ENCODE data around the gene PGAM5. TPM values are rescaled to one million over a fixed set of nuclear protein-coding genes. Genes with fewer than 3 reads are reported as not detected.

Gene PGAM5
- polyA plus RNA-seq, 3 donors: 7.0 to 10.3 (median 9.6) TPM

GRCh38 chr12:132661972-132662371, 48.7 kb upstream of the PGAM5 start:
- Histone ChIP-seq H3K27ac (ENCODE audit: low read depth in 1 of 2, low read length in 2 of 2) (no peak overlapping the region), H3K4me1 (ENCODE audit: control insufficient read depth in 1 of 2, insufficient read depth in 2 of 2, low read length in 2 of 2) (peaks cover 8 to 12% of the 10 kb centered on the region in 2 donors)
- no peaks in the 10 kb centered on the region for H3K27me3 Mint-ChIP-seq (ENCODE audit: low read depth in 3 of 3)

GRCh38 chr12:132662901-132663755, 47.5 kb upstream of the PGAM5 start:
- no peak for DNase-seq
- intact Hi-C loops (cut with micrococcal nuclease): no loop called here
- no peak for TF ChIP-seq CTCF (IDR thresholded peaks at IDR 0.05)
- Mint-ChIP-seq H3K4me1 (peaks cover 18% of the 10 kb centered on the region), H3K4me3 (no peak overlapping the region), H3K27ac (peak overlapping the region in 3 of 7 donors; percentile 12 to 74 (median 38)), H3K9me3 (no peaks in the 10 kb centered on the region), H3K36me3 (peaks cover 86 to 95% of the 10 kb centered on the region in 2 donors), H3K27me3 (ENCODE audit: low read depth in 3 of 3) (no peaks in the 10 kb centered on the region)
- WGBS (ENCODE audit: insufficient coverage): 51% methylated on average over 20 of the region's 29 CpGs
- no peak overlapping the region for H3K27ac ChIP-seq (ENCODE audit: low read depth in 1 of 2, low read length in 2 of 2)
- H3K36me3 ChIP-seq (replicated peaks in 1 of 2; ENCODE audit: control insufficient read depth in 1 of 2, insufficient read depth in 2 of 2, low read length in 2 of 2): peaks cover 65 to 98% of the 10 kb centered on the region in 2 donors
- H3K4me2 ChIP-seq (replicated peaks; ENCODE audit: extremely low read depth, low read length, poor library complexity, severe bottlenecking): no peak overlapping the region
- H3K79me2 ChIP-seq (ENCODE audit: insufficient read depth, low read length): no peaks in the 10 kb centered on the region
- H3K4me3 ChIP-seq (replicated peaks in 1 of 3; ENCODE audit: low read depth in 2 of 3, low read length in 3 of 3): no peak overlapping the region
- peaks cover 8 to 12% of the 10 kb centered on the region in 2 donors for H3K4me1 ChIP-seq (ENCODE audit: control insufficient read depth in 1 of 2, insufficient read depth in 2 of 2, low read length in 2 of 2)
- H3K9ac ChIP-seq (ENCODE audit: insufficient read depth, low read length, poor library complexity, severe bottlenecking): no peak overlapping the region
- H4K20me1 ChIP-seq (ENCODE audit: insufficient read depth, low read length): no peaks in the 10 kb centered on the region
- no peaks in the 10 kb centered on the region for H3K27me3 ChIP-seq (ENCODE audit: control insufficient read depth in 2 of 2, insufficient read depth in 2 of 2, low read length in 2 of 2)
- H3K9me3 ChIP-seq (replicated peaks in 1 of 2; ENCODE audit: control insufficient read depth in 1 of 2, insufficient read depth in 1 of 2, low read length in 2 of 2): no peaks in the 10 kb centered on the region
- H2AFZ ChIP-seq (ENCODE audit: insufficient read depth, low read depth, low read length, poor library complexity, severe bottlenecking): no peak overlapping the region

More at GRCh38 chr12:132661972-132662371, 48.7 kb upstream of the PGAM5 start:
- Histone ChIP-seq H3K4me2 (replicated peaks; ENCODE audit: extremely low read depth, low read length, poor library complexity, severe bottlenecking) (no peak overlapping the region), H3K27me3 (ENCODE audit: control insufficient read depth in 2 of 2, insufficient read depth in 2 of 2, low read length in 2 of 2) (no peaks in the 10 kb centered on the region), H3K4me3 (replicated peaks in 1 of 3; ENCODE audit: low read depth in 2 of 3, low read length in 3 of 3) (no peak overlapping the region), H2AFZ (ENCODE audit: insufficient read depth, low read depth, low read length, poor library complexity, severe bottlenecking) (no peak overlapping the region), H3K9me3 (replicated peaks in 1 of 2; ENCODE audit: control insufficient read depth in 1 of 2, insufficient read depth in 1 of 2, low read length in 2 of 2) (no peaks in the 10 kb centered on the region), H4K20me1 (ENCODE audit: insufficient read depth, low read length) (no peaks in the 10 kb centered on the region), H3K9ac (ENCODE audit: insufficient read depth, low read length, poor library complexity, severe bottlenecking) (no peak overlapping the region), H3K79me2 (ENCODE audit: insufficient read depth, low read length) (no peaks in the 10 kb centered on the region), H3K36me3 (replicated peaks in 1 of 2; ENCODE audit: control insufficient read depth in 1 of 2, insufficient read depth in 2 of 2, low read length in 2 of 2) (peaks cover 66 to 98% of the 10 kb centered on the region in 2 donors)
- DNase-seq: no peak
- Mint-ChIP-seq H3K4me3 (no peak overlapping the region), H3K36me3 (peaks cover 86 to 93% of the 10 kb centered on the region in 2 donors), H3K9me3 (no peaks in the 10 kb centered on the region), H3K4me1 (peaks cover 25% of the 10 kb centered on the region), H3K27ac (peak overlapping the region in 1 of 7 donors; percentile 10)
- intact Hi-C loops (cut with micrococcal nuclease): no loop called here
- 50% methylated on average over 3 of the region's 5 CpGs for WGBS (ENCODE audit: insufficient coverage)
- TF ChIP-seq CTCF (IDR thresholded peaks at IDR 0.05): no peak

All from CD14-positive monocyte (primary cell).